ENCODE results near the gene RYR1. TPM values are rescaled to one million over a fixed set of nuclear protein-coding genes. Genes with fewer than 3 reads are reported as not detected.
A peak's percentile ranks its signal among the peaks of the same experiment; 100 is the strongest.
"Not testable (repeated sequence)": the region's sequence is repeated elsewhere in the genome, so short reads cannot be mapped to it uniquely, and the experiment has no call there.

Gene RYR1
- total RNA-seq, 1 donor from 2014 or later: 14.4 TPM

GRCh38 chr19:38472725-38473124, 39.2 kb downstream of the RYR1 start:
- intact Hi-C loops (cut with DNase I); DNase-seq (ENCODE audit: low spot score); ATAC-seq: not testable (repeated sequence)

- DNase-seq (ENCODE audit: low spot score) (no peak), ATAC-seq (no peak)
- intact Hi-C loops (cut with DNase I): no loop called here
These were observed 39.7 kb downstream of the RYR1 start for GRCh38 chr19:38473201-38473600.

- ATAC-seq: no peak
- intact Hi-C loops (cut with DNase I): no loop called here
- no peak for DNase-seq (ENCODE audit: low spot score)
These were observed 41.7 kb downstream of the RYR1 start for GRCh38 chr19:38475176-38475575.

GRCh38 chr19:38478273-38478971, 44.9 kb downstream of the RYR1 start:
- DNase-seq (ENCODE audit: low spot score) (no peak), ATAC-seq (no peak)
- intact Hi-C loops (cut with DNase I): no loop called here

- no peak for DNase-seq (ENCODE audit: low spot score)
- intact Hi-C loops (cut with DNase I): no loop called here
- no peak for ATAC-seq
These were observed 49.0 kb downstream of the RYR1 start for GRCh38 chr19:38482496-38482895.

- intact Hi-C loops (cut with DNase I): no loop called here
- no peak for ATAC-seq
These were observed 49.6 kb downstream of the RYR1 start for GRCh38 chr19:38483016-38483630.

GRCh38 chr19:38484747-38485146, 51.3 kb downstream of the RYR1 start:
- DNase-seq (ENCODE audit: low spot score) (no peak), ATAC-seq (no peak)
- intact Hi-C loops (cut with DNase I): no loop called here

More at GRCh38 chr19:38483016-38483630, 49.6 kb downstream of the RYR1 start:
- DNase-seq (ENCODE audit: low spot score): no peak

- DNase-seq (ENCODE audit: low spot score): no peak
- no peak for ATAC-seq
- intact Hi-C loops (cut with DNase I): no loop called here
These were observed 52.2 kb downstream of the RYR1 start for GRCh38 chr19:38485541-38486285.

- ATAC-seq: no peak
- no peak for DNase-seq (ENCODE audit: low spot score)
- intact Hi-C loops (cut with DNase I): no loop called here
These were observed 53.3 kb downstream of the RYR1 start for GRCh38 chr19:38486731-38487336.

- intact Hi-C loops (cut with DNase I): no loop called here
- ATAC-seq (no peak), DNase-seq (ENCODE audit: low spot score) (no peak)
These were observed 54.6 kb downstream of the RYR1 start for GRCh38 chr19:38488096-38488495.

GRCh38 chr19:38488776-38489481, 55.4 kb downstream of the RYR1 start:
- DNase-seq (ENCODE audit: low spot score) (no peak), ATAC-seq (no peak)
- intact Hi-C loops (cut with DNase I): no loop called here

- intact Hi-C loops (cut with DNase I): no loop called here
- no peak for DNase-seq (ENCODE audit: low spot score)
- no peak for ATAC-seq
These were observed 57.4 kb downstream of the RYR1 start for GRCh38 chr19:38490861-38491260.

GRCh38 chr19:38492181-38492813, 58.8 kb downstream of the RYR1 start:
- DNase-seq (ENCODE audit: low spot score): no peak
- ATAC-seq: no peak
- intact Hi-C loops (cut with DNase I): no loop called here

GRCh38 chr19:38494379-38494778, 60.9 kb downstream of the RYR1 start:
- ATAC-seq: no peak
- no peak for DNase-seq (ENCODE audit: low spot score)
- intact Hi-C loops (cut with DNase I): no loop called here

- intact Hi-C loops (cut with DNase I); ATAC-seq; DNase-seq (ENCODE audit: low spot score): not testable (repeated sequence)
These were observed 61.9 kb downstream of the RYR1 start for GRCh38 chr19:38495375-38495774.

- no peak for DNase-seq (ENCODE audit: low spot score)
- intact Hi-C loops (cut with DNase I): no loop called here
- no peak for ATAC-seq
These were observed 62.6 kb downstream of the RYR1 start for GRCh38 chr19:38496116-38496515.

- ATAC-seq (peak; percentile 50), DNase-seq (ENCODE audit: low spot score) (no peak)
- intact Hi-C loops (cut with DNase I): no loop called here
These were observed 63.4 kb downstream of the RYR1 start for GRCh38 chr19:38496603-38497487.

GRCh38 chr19:38497907-38498306, 64.4 kb downstream of the RYR1 start:
- ATAC-seq (no peak), DNase-seq (ENCODE audit: low spot score) (no peak)
- intact Hi-C loops (cut with DNase I): no loop called here

Measured in sciatic nerve (tissue), 2 donors.